K562 (cell line): ENCODE results near the gene HMGB2. TPM values are rescaled to one million over a fixed set of nuclear protein-coding genes. Genes with fewer than 3 reads are reported as not detected.

Source experiments
- CSDE1 ChIP-seq, 2 experiments: fragments of 450-650 bp; IDR thresholded peaks; 2 replicates each; pipeline ENCODE4 v1.6.1; 2016; ENCODE audit warnings: mild to moderate bottlenecking in 1 of 2
- DPF2 ChIP-seq: fragments of 450-650 bp; IDR thresholded peaks from 2 replicates; pipeline ENCODE4 v1.6.1; 2016
- ERF ChIP-seq: fragments of 450-650 bp; formaldehyde crosslinking; IDR thresholded peaks from 2 replicates; pipeline ENCODE4 v1.4.0; 2020; ENCODE audit warnings: mild to moderate bottlenecking, mixed read lengths
- ETV5 ChIP-seq: sonication (generic); formaldehyde crosslinking; IDR thresholded peaks from 2 replicates; pipeline ENCODE4 v1.4.0; 2020; ENCODE audit warnings: low read depth, mild to moderate bottlenecking, missing genetic modification reagents
- GABPB1 ChIP-seq: sonication (generic); formaldehyde crosslinking; IDR thresholded peaks from 2 replicates; pipeline ENCODE4 v1.8.0; 2022; ENCODE audit warnings: mild to moderate bottlenecking, missing genetic modification reagents
- GATA2 ChIP-seq: sonication (generic); formaldehyde crosslinking; IDR thresholded peaks from 2 replicates; pipeline ENCODE4 v1.4.0; 2020; ENCODE audit warnings: mild to moderate bottlenecking, missing genetic modification reagents
- LCOR ChIP-seq: sonication (generic); formaldehyde crosslinking; IDR thresholded peaks from 2 replicates; pipeline ENCODE4 v1.8.0; 2022; ENCODE audit warnings: mild to moderate bottlenecking, missing genetic modification reagents
- MTA3 ChIP-seq: fragments of 450-650 bp; formaldehyde crosslinking; IDR thresholded peaks from 2 replicates; pipeline ENCODE4 v1.6.1; 2017; ENCODE audit warnings: mild to moderate bottlenecking, borderline replicate concordance
- NCOA2 ChIP-seq, 2 experiments: fragments of 450-650 bp; IDR thresholded peaks; 2 replicates each; pipeline ENCODE4 v1.6.1; 2018; ENCODE audit warnings: mild to moderate bottlenecking in 2 of 2, moderate library complexity in 1 of 2; ENCODE audit not compliant: partially characterized antibody in 2 of 2
- PBX2 ChIP-seq, 2 experiments: IDR thresholded peaks in 1 of 2; conservative IDR thresholded peaks in 1 of 2; 2 replicates each; pipeline ENCODE4 v1.6.1; 2016; ENCODE audit warnings: low read depth in 2 of 2, mild to moderate bottlenecking in 1 of 2, missing compliant biosample characterization in 1 of 2, missing genetic modification characterization in 1 of 2, moderate library complexity in 1 of 2
- PHB ChIP-seq: fragments of 250-450 bp; sonication (Bioruptor Pico); IDR thresholded peaks from 2 replicates; pipeline ENCODE4 v1.5.0; 2021
- RBM39 ChIP-seq: fragments of 200-400 bp; formaldehyde crosslinking; optimal IDR thresholded peaks from 2 replicates; pipeline ENCODE3; 2018; ENCODE audit warnings: low read depth, low read length
- RFX5 ChIP-seq: IDR thresholded peaks from 2 replicates; pipeline ENCODE4 v1.6.1; 2011; ENCODE audit warnings: low read depth, mild to moderate bottlenecking, improper control_type of control experiment, low read length
- SMC3 ChIP-seq: conservative IDR thresholded peaks from 2 replicates; pipeline ENCODE4 v1.6.1; 2011; ENCODE audit warnings: low read depth, low read length, improper control_type of control experiment; ENCODE audit not compliant: insufficient read depth
- STAT5A ChIP-seq: IDR thresholded peaks from 2 replicates; pipeline ENCODE4 v1.6.1; 2012; ENCODE audit warnings: low read length, inconsistent platforms, borderline replicate concordance
- TBL1XR1 ChIP-seq, 2 experiments: IDR thresholded peaks; 2 replicates each; pipeline ENCODE4 v1.6.1; 2012; ENCODE audit warnings: improper control_type of control experiment in 2 of 2, low read length in 2 of 2, mild to moderate bottlenecking in 1 of 2
- ZNF175 ChIP-seq: fragments of 200-800 bp; sonication (Bioruptor generic); IDR thresholded peaks from 2 replicates; pipeline ENCODE4 v1.6.1; 2016; ENCODE audit warnings: low read depth, mild to moderate bottlenecking, missing genetic modification characterization, missing compliant biosample characterization
- ZNF408 ChIP-seq: fragments of 250-450 bp; sonication (Bioruptor Pico); IDR thresholded peaks from 2 replicates; pipeline ENCODE4 v1.4.0; 2020; ENCODE audit warnings: low read depth, mild to moderate bottlenecking, moderate library complexity
- ZNF695 ChIP-seq: fragments of 450-650 bp; formaldehyde crosslinking; IDR thresholded peaks from 2 replicates; pipeline ENCODE4 v1.4.0; 2020; ENCODE audit warnings: mild to moderate bottlenecking, moderate library complexity
- polyA plus RNA-seq, 8 experiments: library from polyadenylated mRNA; depleted of rRNA in 4 of 8; stranded (reverse) in 5 of 8; unstranded in 3 of 8; fragments of >200 nt; fragmentation: Nextera tagmentation in 2 of 8; fragmentation: Illumina TruSeq in 1 of 8; extraction: Ambion mirVana in 2 of 8; extraction: Trizol in 1 of 8; gene quantifications; 2 replicates each; pipeline versions ENCODE4 v1.2.1 to v1.2.3, GENCODE V29; 2011 to 2014; ENCODE audit warnings: inconsistent platforms in 1 of 8, missing spikeins in 1 of 8
- total RNA-seq, 7 experiments: library from RNA; depleted of rRNA in 6 of 7; stranded (reverse); fragments of >200 nt in 6 of 7; fragmentation: Illumina TruSeq in 2 of 7; extraction: Trizol in 2 of 7; gene quantifications; 2 replicates each; pipeline versions ENCODE4 v1.2.1 to v1.2.3, GENCODE V29; 2011 to 2021; ENCODE audit warnings: low replicate concordance in 1 of 7
- TF ChIP-seq, protein P1 (sequence below): fragments of 250-450 bp; sonication (Bioruptor Pico); IDR thresholded peaks from 2 replicates; pipeline ENCODE4 v1.9.0; 2021; ENCODE audit warnings: mild to moderate bottlenecking, inconsistent platforms
- TF ChIP-seq, protein P2 (sequence below): fragments of 250-450 bp; sonication (Bioruptor Pico); IDR thresholded peaks from 2 replicates; pipeline ENCODE4 v1.5.0; 2021; ENCODE audit warnings: mild to moderate bottlenecking, borderline replicate concordance

The HMGB2 gene
- total and polyA plus RNA-seq, 9 of the 15 experiments (the other 6 are each of a cell fraction or from before 2014, with no cell fraction given): 309 to 822 (median 626) TPM

GRCh38 chr4:173289353-173289727 lies 44.8 kb downstream of the HMGB2 start (continued):
- TF ChIP-seq PBX2 (CRISPR knock-in tag; IDR thresholded peaks at IDR 0.05; ENCODE audit: low read depth) (no peak), PBX2 (tag; conservative IDR thresholded peaks at IDR 0.05; ENCODE audit: low read depth) (no peak), RBM39 (no peak), PHB (CRISPR knock-in tag) (no peak), GABPB1 (CRISPR knock-in tag) (no peak), ZNF695 (CRISPR knock-in tag) (no peak), NCOA2 (IDR thresholded peaks at IDR 0.05; ENCODE audit: partially characterized antibody in 2 of 2) (no peak), ETV5 (CRISPR knock-in tag) (no peak), ERF (CRISPR knock-in tag) (no peak), CSDE1 (IDR thresholded peaks at IDR 0.05) (no peak), LCOR (CRISPR knock-in tag) (0 out of 2 replicates have a peak, but pooled peaks have one; percentile 17), STAT5A (peak; percentile 51; the same call in 1 of the 2 replicates), DPF2 (peak; percentile 90), TBL1XR1 (IDR thresholded peaks at IDR 0.05; ENCODE audit: low read length in 2 of 2) (0 out of 4 replicates have a peak, but pooled peaks of 1 of the 2 experiments have one; percentile 56), RFX5 (no peak), ZNF408 (CRISPR knock-in tag) (no peak), ZNF175 (CRISPR knock-in tag) (no peak), MTA3 (peak; percentile 74; the same call in 1 of the 2 replicates), SMC3 (no peak), GATA2 (CRISPR knock-in tag) (peak; percentile 81)
- TF ChIP-seq, protein P1, sequence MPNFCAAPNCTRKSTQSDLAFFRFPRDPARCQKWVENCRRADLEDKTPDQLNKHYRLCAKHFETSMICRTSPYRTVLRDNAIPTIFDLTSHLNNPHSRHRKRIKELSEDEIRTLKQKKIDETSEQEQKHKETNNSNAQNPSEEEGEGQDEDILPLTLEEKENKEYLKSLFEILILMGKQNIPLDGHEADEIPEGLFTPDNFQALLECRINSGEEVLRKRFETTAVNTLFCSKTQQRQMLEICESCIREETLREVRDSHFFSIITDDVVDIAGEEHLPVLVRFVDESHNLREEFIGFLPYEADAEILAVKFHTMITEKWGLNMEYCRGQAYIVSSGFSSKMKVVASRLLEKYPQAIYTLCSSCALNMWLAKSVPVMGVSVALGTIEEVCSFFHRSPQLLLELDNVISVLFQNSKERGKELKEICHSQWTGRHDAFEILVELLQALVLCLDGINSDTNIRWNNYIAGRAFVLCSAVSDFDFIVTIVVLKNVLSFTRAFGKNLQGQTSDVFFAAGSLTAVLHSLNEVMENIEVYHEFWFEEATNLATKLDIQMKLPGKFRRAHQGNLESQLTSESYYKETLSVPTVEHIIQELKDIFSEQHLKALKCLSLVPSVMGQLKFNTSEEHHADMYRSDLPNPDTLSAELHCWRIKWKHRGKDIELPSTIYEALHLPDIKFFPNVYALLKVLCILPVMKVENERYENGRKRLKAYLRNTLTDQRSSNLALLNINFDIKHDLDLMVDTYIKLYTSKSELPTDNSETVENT (CRISPR knock-in tag): no peak
- TF ChIP-seq, protein P2, sequence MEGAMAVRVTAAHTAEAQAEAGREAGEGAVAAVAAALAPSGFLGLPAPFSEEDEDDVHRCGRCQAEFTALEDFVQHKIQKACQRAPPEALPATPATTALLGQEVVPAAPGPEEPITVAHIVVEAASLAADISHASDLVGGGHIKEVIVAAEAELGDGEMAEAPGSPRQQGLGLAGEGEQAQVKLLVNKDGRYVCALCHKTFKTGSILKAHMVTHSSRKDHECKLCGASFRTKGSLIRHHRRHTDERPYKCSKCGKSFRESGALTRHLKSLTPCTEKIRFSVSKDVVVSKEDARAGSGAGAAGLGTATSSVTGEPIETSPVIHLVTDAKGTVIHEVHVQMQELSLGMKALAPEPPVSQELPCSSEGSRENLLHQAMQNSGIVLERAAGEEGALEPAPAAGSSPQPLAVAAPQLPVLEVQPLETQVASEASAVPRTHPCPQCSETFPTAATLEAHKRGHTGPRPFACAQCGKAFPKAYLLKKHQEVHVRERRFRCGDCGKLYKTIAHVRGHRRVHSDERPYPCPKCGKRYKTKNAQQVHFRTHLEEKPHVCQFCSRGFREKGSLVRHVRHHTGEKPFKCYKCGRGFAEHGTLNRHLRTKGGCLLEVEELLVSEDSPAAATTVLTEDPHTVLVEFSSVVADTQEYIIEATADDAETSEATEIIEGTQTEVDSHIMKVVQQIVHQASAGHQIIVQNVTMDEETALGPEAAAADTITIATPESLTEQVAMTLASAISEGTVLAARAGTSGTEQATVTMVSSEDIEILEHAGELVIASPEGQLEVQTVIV (CRISPR knock-in tag): no peak
